SW 1271 (cell line): Measurements from ENCODE around the gene ITSN1.

ENCODE experiments used
- DNase-seq, 2 experiments: peaks; one replicate each; lab custom pipeline; 2025; lab: John Stamatoyannopoulos, UW

The ITSN1 gene

GRCh38 chr21:33840771-33841170 is 198.5 kb downstream of the ITSN1 start:
- DNase-seq = no peak

- no peak for DNase-seq
Observed at GRCh38 chr21:33841561-33841960, 199.3 kb downstream of the ITSN1 start.

- no peak for DNase-seq
Observed at GRCh38 chr21:33843216-33843615, 200.9 kb downstream of the ITSN1 start.

GRCh38 chr21:33844104-33844889 is 202.0 kb downstream of the ITSN1 start:
- DNase-seq = no peak

GRCh38 chr21:33844890-33845205 is 202.5 kb downstream of the ITSN1 start:
- DNase-seq = no peak

GRCh38 chr21:33846141-33846540 is 203.8 kb downstream of the ITSN1 start:
- DNase-seq = no peak

GRCh38 chr21:33847588-33848248 is 205.4 kb downstream of the ITSN1 start:
- DNase-seq = no peak

GRCh38 chr21:33848249-33848953 is 206.1 kb downstream of the ITSN1 start:
- no peak for DNase-seq

- no peak for DNase-seq
Observed at GRCh38 chr21:33849834-33850233, 207.5 kb downstream of the ITSN1 start.

- DNase-seq = no peak
Observed at GRCh38 chr21:33850401-33850800, 208.1 kb downstream of the ITSN1 start.

GRCh38 chr21:33850985-33851384 is 208.7 kb downstream of the ITSN1 start:
- DNase-seq = no peak

GRCh38 chr21:33852485-33852884 is 210.2 kb downstream of the ITSN1 start:
- DNase-seq = no peak

- no peak for DNase-seq
Observed at GRCh38 chr21:33854604-33855003, 212.3 kb downstream of the ITSN1 start.

- DNase-seq = no peak
Observed at GRCh38 chr21:33855190-33855589, 212.9 kb downstream of the ITSN1 start.

- no peak for DNase-seq
Observed at GRCh38 chr21:33856893-33857527, 214.7 kb downstream of the ITSN1 start.

GRCh38 chr21:33857846-33858666 is 215.8 kb downstream of the ITSN1 start:
- no peak for DNase-seq

GRCh38 chr21:33858667-33859372 is 216.5 kb downstream of the ITSN1 start:
- DNase-seq = no peak

- DNase-seq = no peak
Observed at GRCh38 chr21:33859373-33860102, 217.2 kb downstream of the ITSN1 start.

- DNase-seq = no peak
Observed at GRCh38 chr21:33860332-33860879, 218.1 kb downstream of the ITSN1 start.

- no peak for DNase-seq
Observed at GRCh38 chr21:33861125-33861524, 218.8 kb downstream of the ITSN1 start.
